Measurements from ENCODE around the gene KRT78. TPM values are rescaled to one million over a fixed set of nuclear protein-coding genes. Genes with fewer than 3 reads are reported as not detected.

KRT78 gene
- total and polyA plus RNA-seq, 2 of the 13 experiments (the other 11 are each of a cell fraction or from before 2014, with no cell fraction given) = not detected

DNA sequence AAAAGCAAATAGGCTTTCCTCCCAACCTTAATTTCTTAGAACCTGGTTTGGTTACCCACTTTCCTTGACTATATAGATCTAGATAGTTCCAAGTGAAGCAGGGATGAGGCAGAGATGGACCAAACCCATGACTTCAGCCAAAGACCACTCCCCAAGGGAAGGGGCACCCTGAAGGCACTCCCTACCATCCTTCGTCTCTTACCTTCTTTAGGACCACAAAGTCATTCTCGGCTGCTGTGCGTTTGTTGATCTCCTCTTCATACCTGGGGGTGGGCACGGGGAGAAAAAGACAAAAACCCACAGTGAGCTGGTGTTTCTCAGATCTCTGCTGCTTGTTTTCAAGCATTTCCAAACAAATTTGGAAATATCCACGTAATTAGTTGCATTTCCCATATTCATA is 38.2 kb downstream of the KRT78 start:
- intact Hi-C loops (cut with micrococcal nuclease; ENCODE audit: unreplicated experiment) (no loop called here), in situ Hi-C loops (cut with HindIII; ENCODE audit: extremely low pct_ligation_motif_present, low pct_unique_long_range_greater_than_20kb) (no loop called here)
- Histone ChIP-seq H3K4me2 (ENCODE audit: low read depth, low read length) (no peak overlapping the region), H3K79me2 (ENCODE audit: insufficient read depth, low read length) (no peaks in the 10 kb centered on the region), H4K20me1 (ENCODE audit: insufficient read depth, low read length) (no peaks in the 10 kb centered on the region), H3K27me3 (ENCODE audit: control insufficient read depth in 1 of 2, insufficient read depth in 2 of 2, low read length in 2 of 2) (peaks cover 1 to 37% of the 10 kb centered on the region in 2 experiments; a peak in 4 of 5 replicates), H3K4me1 (ENCODE audit: insufficient read depth, low read length) (no peaks in the 10 kb centered on the region), H3K27ac (ENCODE audit: extremely low read length, insufficient read depth, low read length) (no peak overlapping the region), H3K9me3 (ENCODE audit: low read length) (no peaks in the 10 kb centered on the region), H2AFZ (ENCODE audit: low read length) (no peak overlapping the region), H3K4me3 (replicated peaks in 1 of 3; ENCODE audit: insufficient read depth in 1 of 3, low read depth in 2 of 3, low read length in 3 of 3) (no peak overlapping the region), H3K9ac (ENCODE audit: insufficient read depth, low read depth, low read length) (no peak overlapping the region), H3K36me3 (replicated peaks in 1 of 2; ENCODE audit: control insufficient read depth in 1 of 2, insufficient read depth in 2 of 2, low read length in 2 of 2) (no peaks in the 10 kb centered on the region)
- POLR2A ChIA-PET = no interaction called here
- TF ChIP-seq, protein P1, sequence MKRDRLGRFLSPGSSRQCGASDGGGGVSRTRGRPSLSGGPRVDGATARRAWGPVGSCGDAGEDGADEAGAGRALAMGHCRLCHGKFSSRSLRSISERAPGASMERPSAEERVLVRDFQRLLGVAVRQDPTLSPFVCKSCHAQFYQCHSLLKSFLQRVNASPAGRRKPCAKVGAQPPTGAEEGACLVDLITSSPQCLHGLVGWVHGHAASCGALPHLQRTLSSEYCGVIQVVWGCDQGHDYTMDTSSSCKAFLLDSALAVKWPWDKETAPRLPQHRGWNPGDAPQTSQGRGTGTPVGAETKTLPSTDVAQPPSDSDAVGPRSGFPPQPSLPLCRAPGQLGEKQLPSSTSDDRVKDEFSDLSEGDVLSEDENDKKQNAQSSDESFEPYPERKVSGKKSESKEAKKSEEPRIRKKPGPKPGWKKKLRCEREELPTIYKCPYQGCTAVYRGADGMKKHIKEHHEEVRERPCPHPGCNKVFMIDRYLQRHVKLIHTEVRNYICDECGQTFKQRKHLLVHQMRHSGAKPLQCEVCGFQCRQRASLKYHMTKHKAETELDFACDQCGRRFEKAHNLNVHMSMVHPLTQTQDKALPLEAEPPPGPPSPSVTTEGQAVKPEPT (CRISPR knock-in tag; IDR thresholded peaks at IDR 0.05; ENCODE audit: low read depth) = no peak
- TF ChIP-seq ZNF335 (CRISPR knock-in tag; IDR thresholded peaks at IDR 0.05) (no peak), HES4 (CRISPR knock-in tag; IDR thresholded peaks at IDR 0.05; ENCODE audit: borderline replicate concordance) (no peak), SNAPC2 (CRISPR knock-in tag; IDR thresholded peaks at IDR 0.05) (no peak), CC2D1A (CRISPR knock-in tag; IDR thresholded peaks at IDR 0.05) (no peak), AFF4 (CRISPR knock-in tag; IDR thresholded peaks at IDR 0.05) (no peak), ZNF747 (CRISPR knock-in tag; IDR thresholded peaks at IDR 0.05; ENCODE audit: borderline replicate concordance) (no peak), EP300 (IDR thresholded peaks at IDR 0.05; ENCODE audit: low read depth in 2 of 2, low read length in 2 of 2) (no peak), EP300 (CRISPR knock-in tag; IDR thresholded peaks at IDR 0.05; ENCODE audit: borderline replicate concordance) (no peak), ZSCAN5A (CRISPR knock-in tag; IDR thresholded peaks at IDR 0.05; ENCODE audit: borderline replicate concordance) (no peak), RAD21 (CRISPR knock-in tag; IDR thresholded peaks at IDR 0.05) (no peak)
- TF ChIP-seq, protein P2, sequence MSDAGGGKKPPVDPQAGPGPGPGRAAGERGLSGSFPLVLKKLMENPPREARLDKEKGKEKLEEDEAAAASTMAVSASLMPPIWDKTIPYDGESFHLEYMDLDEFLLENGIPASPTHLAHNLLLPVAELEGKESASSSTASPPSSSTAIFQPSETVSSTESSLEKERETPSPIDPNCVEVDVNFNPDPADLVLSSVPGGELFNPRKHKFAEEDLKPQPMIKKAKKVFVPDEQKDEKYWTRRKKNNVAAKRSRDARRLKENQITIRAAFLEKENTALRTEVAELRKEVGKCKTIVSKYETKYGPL (CRISPR knock-in tag; IDR thresholded peaks at IDR 0.05) = no peak
- ATAC-seq = no peak
- CTCF ChIA-PET (ENCODE audit: low intra/inter-chr PET ratio, low total read pairs) = no interaction called here
- no peak for DNase-seq (ENCODE audit: low spot score)
- no peak for FAIRE-seq
- no TSS peak for BruUV-seq (replicated peaks)
- 8% methylated on average over 5 of the region's 5 CpGs for WGBS (ENCODE audit: low lambda C conversion rate)
